Epidermal melanocyte (primary cell): Measurements from ENCODE around the gene SLFN12L.
"Not testable (repeated sequence)": the region's sequence is repeated elsewhere in the genome, so short reads cannot be mapped to it uniquely, and the experiment has no call there.

Source experiments
- DNase-seq: peaks from one replicate; pipeline ENCODE4 v3.0.0; 2011; ENCODE audit warnings: low spot score; ENCODE audit not compliant: insufficient read length

Gene SLFN12L

GRCh38 chr17:35542990-35543389, 5.5 kb upstream of the SLFN12L start:
- no peak for DNase-seq

- no peak for DNase-seq
Observed at GRCh38 chr17:35541434-35541833, 4.0 kb upstream of the SLFN12L start.

DNA sequence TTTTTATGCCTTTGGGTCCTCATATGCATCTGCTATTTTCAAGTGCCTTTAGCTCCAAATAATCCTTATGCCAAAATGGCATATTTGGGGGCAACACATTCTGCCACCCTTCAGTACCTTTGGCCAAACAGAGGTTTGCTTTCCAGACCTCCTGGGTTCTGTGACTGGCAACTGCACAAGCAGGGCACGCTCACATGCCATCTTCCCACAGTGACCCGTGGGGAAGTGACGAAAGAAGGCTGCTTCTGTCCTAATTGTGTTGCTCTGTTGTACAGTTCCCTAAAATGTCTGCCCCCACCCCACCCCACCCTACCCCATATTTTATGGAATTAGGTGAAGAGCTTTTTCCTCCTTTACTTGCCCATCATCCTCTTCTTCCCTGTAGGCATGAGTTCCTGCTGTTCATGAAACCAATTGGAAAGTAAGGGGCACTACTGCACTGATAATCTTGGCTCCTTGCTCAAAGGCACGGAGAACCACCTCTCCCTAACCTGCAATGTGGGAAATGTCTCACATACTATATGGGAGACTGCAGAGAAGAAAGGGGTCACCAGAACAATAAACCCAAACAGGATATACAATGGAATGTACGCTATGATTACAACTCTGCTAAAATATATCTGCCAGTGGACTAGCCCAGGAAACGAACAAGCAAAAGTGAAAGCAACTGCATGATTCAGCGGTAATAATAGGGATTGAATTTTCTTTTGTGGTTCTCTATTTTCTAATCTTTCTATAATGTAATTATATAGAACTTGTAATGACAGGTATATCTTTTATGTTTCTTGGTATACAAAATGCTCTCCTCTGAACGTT, 3.3 kb upstream of the SLFN12L start:
- no peak for DNase-seq

DNA sequence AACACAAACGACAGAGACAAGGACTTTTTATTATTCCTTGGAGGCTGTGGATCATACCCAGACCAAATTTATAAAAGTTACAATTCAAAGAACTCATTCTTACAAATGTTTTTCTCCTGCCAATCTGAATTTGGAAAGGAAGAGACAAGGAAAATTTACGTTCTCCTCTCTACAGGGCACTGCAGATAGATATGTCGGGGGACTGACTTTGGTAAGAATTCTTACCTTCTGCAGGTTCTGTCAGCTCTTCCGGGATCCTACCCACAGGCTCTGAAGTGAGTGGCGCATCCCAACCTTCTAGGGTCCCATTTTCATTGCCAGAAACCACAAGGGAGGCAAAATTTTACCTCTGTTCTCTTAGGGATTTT, 2.2 kb upstream of the SLFN12L start:
- DNase-seq, result no peak

DNA sequence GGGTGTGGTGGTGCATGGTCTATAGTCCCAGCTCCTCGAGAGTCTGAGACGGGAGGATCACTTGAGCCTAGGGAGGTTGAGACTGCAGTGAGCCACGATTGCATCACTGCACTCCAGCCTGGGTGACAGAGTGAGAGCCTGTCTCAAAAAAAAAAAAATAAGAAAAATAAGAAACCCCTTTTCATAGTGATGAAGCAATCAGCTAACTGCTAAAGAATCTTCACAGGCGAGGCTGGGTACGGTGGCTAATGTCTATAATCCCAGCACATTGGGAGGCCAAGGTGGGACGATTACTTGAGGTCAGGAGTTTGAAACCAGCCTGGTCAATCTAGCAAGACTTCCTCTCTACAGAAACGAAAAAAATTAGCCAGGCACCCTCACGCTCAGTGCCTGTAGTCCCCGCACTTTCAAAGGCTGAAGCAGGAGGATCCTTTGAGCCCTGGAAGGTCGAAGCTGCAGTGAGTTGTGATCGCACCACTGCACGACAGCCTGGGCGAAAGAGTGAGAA, 760 bp downstream of the SLFN12L start:
- DNase-seq, result no peak

GRCh38 chr17:35535406-35535805, 2.1 kb downstream of the SLFN12L start:
- DNase-seq, result not testable (repeated sequence)

GRCh38 chr17:35534576-35535093, 2.8 kb downstream of the SLFN12L start:
- no peak for DNase-seq

DNA sequence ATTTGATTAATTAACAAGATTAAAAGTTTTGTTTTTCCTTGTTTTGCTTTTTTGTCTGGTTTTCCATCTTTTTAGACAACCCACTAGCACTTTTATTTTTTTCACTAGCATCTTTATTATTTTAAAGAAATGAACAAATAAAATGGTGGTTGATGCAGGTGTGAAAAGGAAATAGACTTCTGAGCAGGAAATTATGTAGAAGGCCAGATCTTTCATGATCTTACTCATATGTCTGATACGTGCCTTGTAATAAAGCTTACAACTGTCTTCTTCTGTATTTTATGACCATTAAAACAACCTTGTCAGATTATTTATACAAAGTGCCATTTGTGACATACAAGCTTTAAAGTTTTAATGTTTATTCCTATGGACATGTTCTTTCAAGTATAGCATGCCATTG, 6.3 kb downstream of the SLFN12L start:
- no peak for DNase-seq

- no peak for DNase-seq
Observed at GRCh38 chr17:35529866-35530265, 7.6 kb downstream of the SLFN12L start.

GRCh38 chr17:35529326-35529725, 8.2 kb downstream of the SLFN12L start:
- not testable (repeated sequence) for DNase-seq

DNA sequence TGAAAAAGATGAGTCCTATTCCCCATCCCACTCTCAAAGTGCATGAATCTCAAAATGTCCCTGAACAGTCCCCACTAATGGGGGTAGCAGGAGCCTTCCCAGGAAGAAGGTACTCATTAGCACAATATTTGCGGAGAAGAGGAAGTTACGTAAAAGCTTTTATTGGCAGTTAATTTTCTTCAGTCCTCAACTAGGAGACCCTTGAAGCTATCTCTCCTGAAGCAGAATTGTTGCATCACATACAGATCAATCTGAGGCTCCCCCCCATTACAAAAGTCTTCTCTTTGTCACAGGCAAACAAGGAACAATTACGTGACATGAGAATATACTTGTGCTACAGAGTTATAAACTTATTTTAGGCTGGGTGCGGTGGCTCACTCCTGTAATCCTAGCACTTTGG, 14.2 kb downstream of the SLFN12L start:
- no peak for DNase-seq

DNA sequence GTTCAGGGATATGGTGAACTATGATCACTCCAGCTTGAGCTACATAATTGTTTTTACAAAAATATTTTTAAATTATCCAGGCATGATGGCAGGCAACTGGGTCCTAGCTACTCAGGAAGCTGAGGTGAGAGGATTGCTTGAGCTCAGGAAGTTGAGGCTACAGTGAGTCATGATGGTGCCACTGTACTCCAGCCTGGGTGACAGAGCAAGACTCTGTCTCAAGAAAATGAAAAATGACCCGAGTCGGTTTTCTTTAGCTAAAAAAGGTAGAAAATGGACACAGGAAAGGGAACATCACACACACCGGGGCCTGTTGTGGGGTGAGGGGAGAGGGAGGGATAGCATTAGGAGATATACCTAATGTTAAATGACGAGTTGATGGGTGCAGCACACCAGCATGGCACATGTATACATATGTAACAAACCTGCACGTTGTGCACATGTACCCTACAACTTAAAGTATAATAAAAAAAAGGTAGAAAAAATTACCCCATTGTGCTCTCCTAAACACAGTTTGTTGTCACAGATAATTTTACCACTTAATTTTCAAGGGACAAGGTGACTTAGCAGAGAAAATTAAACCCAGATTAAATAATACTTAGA, 15.7 kb downstream of the SLFN12L start:
- DNase-seq, result not testable (repeated sequence)

DNA sequence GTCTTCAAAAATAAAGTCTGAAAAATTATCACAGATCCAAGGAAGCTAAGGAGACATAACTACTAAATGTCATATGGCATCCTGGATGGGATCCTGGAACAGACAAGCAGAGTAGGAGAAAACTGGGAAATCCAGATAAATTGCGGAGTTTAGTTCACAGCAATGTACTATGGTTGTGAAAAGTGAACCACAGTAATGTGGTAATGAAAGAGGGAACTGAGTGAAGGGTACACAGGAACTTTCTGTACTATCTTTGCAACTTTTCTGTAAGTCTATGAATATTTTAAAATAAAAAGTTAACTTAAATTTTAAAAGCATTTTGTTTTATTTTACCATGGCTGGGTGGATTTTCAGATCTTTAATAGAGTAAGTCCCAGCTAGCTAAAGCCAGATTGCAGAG, 16.3 kb downstream of the SLFN12L start:
- DNase-seq, result no peak

GRCh38 chr17:35519906-35520442, 17.5 kb downstream of the SLFN12L start:
- no peak for DNase-seq

DNA sequence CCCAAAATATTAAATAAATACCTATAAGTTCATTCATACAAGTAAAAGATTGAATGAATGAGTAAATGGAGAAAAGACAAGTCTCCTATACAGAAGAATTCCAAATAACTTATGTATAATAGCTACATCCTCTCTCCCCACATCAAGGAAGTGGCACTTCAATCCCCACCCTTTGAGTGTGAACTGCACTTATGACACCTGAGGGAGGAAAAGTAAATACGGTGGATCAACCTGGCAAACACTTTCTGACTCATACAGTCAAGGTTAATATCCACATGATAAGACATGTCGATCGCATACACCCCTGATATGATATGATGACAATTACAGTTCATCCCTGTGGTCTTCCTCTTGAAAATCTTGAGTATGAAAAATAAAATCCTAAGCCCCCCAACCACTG, 18.0 kb downstream of the SLFN12L start:
- DNase-seq, result no peak

DNA sequence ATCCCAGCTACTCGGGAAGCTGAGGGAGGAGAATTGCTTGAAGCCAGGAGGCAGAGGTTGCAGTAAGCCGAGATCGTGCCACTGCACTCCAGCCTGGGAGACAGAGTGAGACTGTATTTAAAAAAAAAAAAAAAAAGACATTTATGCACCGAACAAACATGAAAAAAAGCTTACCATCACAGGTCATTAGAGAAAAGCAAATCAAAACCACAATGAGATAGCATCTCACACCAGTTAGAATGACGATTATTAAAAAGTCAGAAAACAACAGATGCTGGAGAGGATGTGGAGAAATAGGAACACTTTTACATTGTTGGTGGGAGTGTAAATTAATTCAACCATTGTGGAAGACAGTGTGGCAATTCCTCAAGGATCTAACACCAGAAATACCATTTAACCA, 19.0 kb downstream of the SLFN12L start:
- not testable (repeated sequence) for DNase-seq

- no peak for DNase-seq
Observed at GRCh38 chr17:35515027-35515426, 22.5 kb downstream of the SLFN12L start.

DNA sequence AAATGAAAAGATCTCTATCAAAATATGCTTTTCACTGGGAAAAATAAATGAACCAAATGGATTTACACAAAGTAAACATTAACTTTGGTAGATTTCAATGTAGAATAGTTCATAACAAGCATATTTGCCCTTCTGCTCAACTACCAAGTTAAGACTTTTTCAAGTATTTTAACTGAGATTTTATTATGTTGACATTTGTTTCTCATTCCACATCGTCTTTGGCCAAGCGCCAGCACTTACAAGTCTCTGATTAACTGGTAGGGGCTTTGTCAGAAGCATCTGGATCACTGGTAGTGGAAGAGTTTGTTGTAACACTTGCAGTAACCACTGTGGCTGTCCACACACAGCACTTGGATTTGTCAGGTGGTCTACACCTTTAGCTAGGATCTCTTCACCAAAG, 22.9 kb downstream of the SLFN12L start:
- DNase-seq, result no peak

- DNase-seq, result no peak
Observed at GRCh38 chr17:35510052-35510451, 27.4 kb downstream of the SLFN12L start.

DNA sequence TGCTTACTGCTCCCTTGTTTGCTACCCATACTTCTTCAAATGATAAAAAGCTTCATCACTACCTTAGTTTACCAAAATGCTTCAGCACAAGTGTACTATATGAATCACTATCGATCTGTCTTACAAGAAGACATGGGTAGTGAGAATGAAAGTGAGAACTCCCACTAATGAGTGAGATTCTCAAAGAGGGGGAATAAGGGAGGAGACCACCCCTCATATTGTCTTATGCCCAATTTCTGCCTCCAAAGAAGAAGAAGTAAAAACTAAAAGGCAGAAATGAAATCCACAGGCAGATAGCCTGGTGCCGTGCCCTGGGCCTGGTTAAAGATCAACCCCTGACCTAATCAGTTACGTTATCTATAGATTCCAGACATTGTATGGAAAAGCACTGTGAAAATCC, 29.8 kb downstream of the SLFN12L start:
- DNase-seq, result not testable (repeated sequence)

GRCh38 chr17:35499548-35499947, 37.9 kb downstream of the SLFN12L start:
- no peak for DNase-seq

GRCh38 chr17:35498448-35499178, 38.9 kb downstream of the SLFN12L start:
- DNase-seq, result no peak
